CD4-positive, CD25-positive, alpha-beta regulatory T cell (primary cell): ENCODE data around the gene OGN. TPM values are rescaled to one million over a fixed set of nuclear protein-coding genes. Genes with fewer than 3 reads are reported as not detected.

Experiments used
- ATAC-seq, 2 donors: fragments of 150-1000 bp; cut with Tn5 transposase; one replicate each; pipeline ENCODE4 v1.10.0; 2021; ENCODE audit warnings: low read depth in 2 of 2, moderate number of reproducible peaks in 2 of 2, moderate library complexity in 1 of 2
- DNase-seq, 3 donors: peaks; one replicate each; pipeline versions ENCODE4 v3.0.0 to v3.0.0-alpha.2; 2012 to 2022; ENCODE audit warnings: mixed read lengths in 1 of 3
- H3K27ac ChIP-seq: one replicate; pipeline ENCODE4 v1.7.0; 2013; ENCODE audit warnings: mild to moderate bottlenecking, low read length; ENCODE audit not compliant: insufficient read depth, poor library complexity, severe bottlenecking
- H3K27me3 ChIP-seq: one replicate; pipeline ENCODE4 v1.7.0; 2013; ENCODE audit warnings: low read length; ENCODE audit not compliant: control insufficient read depth, insufficient read depth
- H3K36me3 ChIP-seq: one replicate; pipeline ENCODE4 v1.7.0; 2013; ENCODE audit warnings: mild to moderate bottlenecking, low read length, moderate library complexity; ENCODE audit not compliant: control insufficient read depth, insufficient read depth
- H3K4me1 ChIP-seq: 2 replicates; pipeline ENCODE4 v1.7.0; 2013; ENCODE audit warnings: mild to moderate bottlenecking, low read length; ENCODE audit not compliant: insufficient read depth, control insufficient read depth, poor library complexity, severe bottlenecking
- H3K4me3 ChIP-seq: one replicate; pipeline ENCODE4 v1.7.0; 2013; ENCODE audit warnings: low read depth, mild to moderate bottlenecking, low read length, moderate library complexity
- H3K9me3 ChIP-seq, 2 experiments: 1 replicate in 1 of 2; 2 replicates in 1 of 2; pipeline ENCODE4 v1.7.0; 2013; ENCODE audit warnings: low read length in 2 of 2, mild to moderate bottlenecking in 1 of 2, moderate library complexity in 1 of 2; ENCODE audit not compliant: control insufficient read depth in 2 of 2
- H3K27ac Mint-ChIP-seq, 3 donors: one replicate each; pipeline ENCODE4 v1.8.0; 2020 to 2022; ENCODE audit warnings: mild to moderate bottlenecking in 3 of 3, mixed read lengths in 3 of 3, moderate library complexity in 2 of 3
- H3K27me3 Mint-ChIP-seq: one replicate; pipeline ENCODE4 v1.8.0; 2022; ENCODE audit warnings: mild to moderate bottlenecking, mixed read lengths
- H3K36me3 Mint-ChIP-seq: one replicate; pipeline ENCODE4 v1.8.0; 2020; ENCODE audit warnings: mixed read lengths
- H3K4me1 Mint-ChIP-seq, 4 donors: one replicate each; pipeline ENCODE4 v1.8.0; 2020 to 2022; ENCODE audit warnings: mixed read lengths in 4 of 4, mild to moderate bottlenecking in 1 of 4
- H3K4me3 Mint-ChIP-seq, 4 donors: one replicate each; pipeline ENCODE4 v1.8.0; 2020 to 2022; ENCODE audit warnings: mild to moderate bottlenecking in 4 of 4, mixed read lengths in 4 of 4, moderate library complexity in 3 of 4
- H3K9me3 Mint-ChIP-seq, 7 donors: one replicate each; pipeline ENCODE4 v1.8.0; 2020 to 2022; ENCODE audit warnings: mixed read lengths in 7 of 7, mild to moderate bottlenecking in 3 of 7, moderate library complexity in 2 of 7
- polyA plus RNA-seq, 4 donors: library from polyadenylated mRNA; unstranded; fragments of 300-500 nt; fragmentation: Illumina TruSeq; gene quantifications; one replicate each; pipeline ENCODE4 v1.2.3, GENCODE V29; 2021
- total RNA-seq: library from RNA; stranded (reverse); gene quantifications from one replicate; pipeline ENCODE4 v1.2.3, GENCODE V29; 2022

Gene OGN
- total and polyA plus RNA-seq, 5 donors from 2014 or later, result 0.30 to 1.3 (median 0.72) TPM

- no peaks in the 10 kb centered on the region for H3K36me3 Mint-ChIP-seq
- Histone ChIP-seq H3K27me3 (no peaks in the 10 kb centered on the region), H3K27ac (no peak overlapping the region), H3K9me3 (no peaks in the 10 kb centered on the region), H3K4me1 (peaks cover 32% of the 10 kb centered on the region), H3K4me3 (no peak overlapping the region), H3K36me3 (no peaks in the 10 kb centered on the region)
- DNase-seq, result peak in 1 of 3 donors; percentile 1
- no peaks in the 10 kb centered on the region for H3K27me3 Mint-ChIP-seq
- H3K27ac Mint-ChIP-seq, result no peak overlapping the region
- no peaks in the 10 kb centered on the region for H3K9me3 Mint-ChIP-seq
- peaks cover 30 to 43% (median 34%) of the 10 kb centered on the region in 4 donors for H3K4me1 Mint-ChIP-seq
- ATAC-seq, result no peak
- H3K4me3 Mint-ChIP-seq, result peak overlapping the region in 1 of 4 donors; percentile 74
These were observed 1.3 kb downstream of the OGN start for GRCh38 chr9:92402826-92403745.

GRCh38 chr9:92402360-92402759 is 2.0 kb downstream of the OGN start:
- Histone ChIP-seq H3K4me3 (no peak overlapping the region), H3K4me1 (peaks cover 28% of the 10 kb centered on the region)

DNA sequence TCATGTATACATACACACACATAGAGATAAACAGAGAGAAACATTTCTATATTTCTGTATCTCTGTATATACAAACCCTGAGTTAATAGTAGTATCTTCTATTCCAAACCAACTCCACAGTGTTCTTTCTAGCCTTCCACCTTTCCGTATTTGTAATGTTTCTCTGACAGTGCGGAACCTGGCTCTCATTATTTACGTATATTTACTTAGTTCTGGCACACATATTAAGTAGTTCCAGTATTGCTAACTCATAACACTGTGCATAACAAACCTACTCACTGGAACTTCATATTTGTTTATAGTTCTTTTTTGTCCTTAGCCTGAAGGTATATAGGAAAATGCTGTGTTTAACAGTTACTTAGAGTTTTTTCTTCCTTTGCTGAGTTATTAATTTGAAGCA is 6.5 kb downstream of the OGN start:
- H3K27me3 ChIP-seq, result no peaks in the 10 kb centered on the region
- H3K36me3 Mint-ChIP-seq, result no peaks in the 10 kb centered on the region
- DNase-seq (no peak), ATAC-seq (no peak)
- H3K9me3 Mint-ChIP-seq, result no peaks in the 10 kb centered on the region
- no peaks in the 10 kb centered on the region for H3K9me3 ChIP-seq
- H3K4me3 ChIP-seq, result no peak overlapping the region
- H3K27me3 Mint-ChIP-seq, result no peaks in the 10 kb centered on the region
- H3K4me1 Mint-ChIP-seq, result peaks cover under 1 to 8% (median 3%) of the 10 kb centered on the region in 4 donors
- no peak overlapping the region for H3K27ac Mint-ChIP-seq
- no peak overlapping the region for H3K27ac ChIP-seq
- H3K36me3 ChIP-seq, result no peaks in the 10 kb centered on the region
- no peaks in the 10 kb centered on the region for H3K4me1 ChIP-seq
- H3K4me3 Mint-ChIP-seq, result no peak overlapping the region

More at GRCh38 chr9:92402360-92402759, 2.0 kb downstream of the OGN start:
- ATAC-seq, result no peak
- Mint-ChIP-seq H3K4me3 (no peak overlapping the region), H3K27me3 (no peaks in the 10 kb centered on the region), H3K4me1 (peaks cover 28 to 41% (median 33%) of the 10 kb centered on the region in 4 donors), H3K9me3 (no peaks in the 10 kb centered on the region), H3K36me3 (no peaks in the 10 kb centered on the region), H3K27ac (no peak overlapping the region)
- Histone ChIP-seq H3K27ac (no peak overlapping the region), H3K36me3 (no peaks in the 10 kb centered on the region), H3K9me3 (no peaks in the 10 kb centered on the region), H3K27me3 (no peaks in the 10 kb centered on the region)
- no peak for DNase-seq

DNA sequence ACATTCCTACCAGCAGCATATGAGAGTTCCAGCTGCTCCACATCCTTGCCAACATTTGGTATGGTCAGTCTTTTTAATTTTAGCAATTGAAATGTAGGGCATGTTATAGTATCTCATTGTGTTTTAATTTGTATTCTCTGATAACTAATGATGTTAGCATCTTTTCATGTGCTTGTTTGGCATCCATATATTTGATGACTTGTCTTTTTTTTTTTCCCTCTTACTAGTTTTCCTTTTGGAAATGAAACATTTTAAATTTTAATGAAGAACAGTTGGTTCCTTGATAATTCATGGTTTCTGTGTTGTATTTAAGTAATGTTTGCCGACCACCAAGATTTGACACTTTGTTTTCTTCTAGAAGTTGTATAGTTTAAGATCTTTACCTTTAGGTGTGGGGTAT is 8.8 kb downstream of the OGN start:
- H3K27ac ChIP-seq, result no peak overlapping the region
- peaks cover 0 to 4% (median 0%) of the 10 kb centered on the region in 4 donors for H3K4me1 Mint-ChIP-seq
- H3K4me1 ChIP-seq, result no peaks in the 10 kb centered on the region
- no peak overlapping the region for H3K4me3 Mint-ChIP-seq
- no peaks in the 10 kb centered on the region for H3K27me3 ChIP-seq
- H3K4me3 ChIP-seq, result no peak overlapping the region
- no peak overlapping the region for H3K27ac Mint-ChIP-seq
- no peaks in the 10 kb centered on the region for H3K9me3 ChIP-seq
- no peaks in the 10 kb centered on the region for H3K36me3 ChIP-seq
- ATAC-seq (no peak), DNase-seq (no peak)
- no peaks in the 10 kb centered on the region for H3K9me3 Mint-ChIP-seq
- no peaks in the 10 kb centered on the region for H3K36me3 Mint-ChIP-seq
- no peaks in the 10 kb centered on the region for H3K27me3 Mint-ChIP-seq

DNA sequence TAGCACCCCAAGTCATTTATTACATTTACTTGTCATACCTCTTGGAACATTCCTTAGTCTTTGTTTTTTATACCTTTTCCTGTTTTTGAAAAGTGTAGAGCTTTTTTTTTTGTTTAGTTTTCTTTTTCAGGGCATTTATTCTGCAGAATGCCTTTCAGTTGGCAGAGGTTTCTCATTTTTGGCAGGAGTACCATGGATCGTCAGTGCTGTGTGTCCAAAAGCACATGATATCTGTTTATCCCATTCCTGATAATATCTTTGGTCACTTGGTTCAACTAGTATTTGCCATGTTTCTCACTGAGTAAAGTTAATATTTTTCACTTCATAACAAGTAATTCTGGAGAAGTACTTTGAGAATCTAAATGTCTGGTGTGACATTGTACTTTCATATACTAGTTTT is 10.7 kb downstream of the OGN start:
- Mint-ChIP-seq H3K36me3 (no peaks in the 10 kb centered on the region), H3K4me1 (peaks cover 0 to 4% (median 0%) of the 10 kb centered on the region in 4 donors), H3K9me3 (no peaks in the 10 kb centered on the region), H3K4me3 (no peak overlapping the region), H3K27ac (no peak overlapping the region), H3K27me3 (no peaks in the 10 kb centered on the region)
- ATAC-seq (no peak), DNase-seq (no peak)
- no peaks in the 10 kb centered on the region for H3K36me3 ChIP-seq
- H3K27ac ChIP-seq, result no peak overlapping the region
- H3K4me1 ChIP-seq, result no peaks in the 10 kb centered on the region
- no peak overlapping the region for H3K4me3 ChIP-seq
- H3K27me3 ChIP-seq, result no peaks in the 10 kb centered on the region
- H3K9me3 ChIP-seq, result no peaks in the 10 kb centered on the region

GRCh38 chr9:92392690-92393089 is 11.7 kb downstream of the OGN start:
- ATAC-seq (no peak), DNase-seq (no peak)
- Mint-ChIP-seq H3K4me3 (no peak overlapping the region), H3K4me1 (peaks cover 0 to 4% (median 0%) of the 10 kb centered on the region in 4 donors), H3K27me3 (no peaks in the 10 kb centered on the region), H3K36me3 (no peaks in the 10 kb centered on the region), H3K9me3 (no peaks in the 10 kb centered on the region), H3K27ac (peak overlapping the region in 1 of 3 donors; percentile 22)
- Histone ChIP-seq H3K27me3 (no peaks in the 10 kb centered on the region), H3K27ac (no peak overlapping the region), H3K4me1 (no peaks in the 10 kb centered on the region), H3K36me3 (no peaks in the 10 kb centered on the region), H3K4me3 (no peak overlapping the region), H3K9me3 (no peaks in the 10 kb centered on the region)

DNA sequence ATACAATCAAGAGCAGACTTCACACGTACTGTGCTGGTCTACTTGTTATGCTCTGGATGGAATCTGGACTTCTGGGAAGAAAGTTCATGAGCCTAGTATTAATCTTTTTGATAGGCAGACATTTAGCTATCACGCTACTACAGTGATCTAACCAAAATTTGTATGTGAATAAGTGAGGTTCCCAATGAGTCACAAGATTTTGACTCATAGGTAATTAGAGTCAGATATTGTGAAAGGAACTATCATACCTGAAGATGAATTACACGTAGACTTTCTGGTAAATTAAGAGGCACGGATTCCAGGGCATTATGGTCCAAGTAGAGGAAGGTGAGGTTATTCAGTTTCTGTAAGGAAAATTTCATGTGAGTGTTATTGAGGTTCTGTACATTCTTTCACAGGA is 18.4 kb downstream of the OGN start:
- no peak overlapping the region for H3K4me3 ChIP-seq
- Mint-ChIP-seq H3K9me3 (no peaks in the 10 kb centered on the region), H3K4me1 (peaks cover 1 to 6% (median 5%) of the 10 kb centered on the region in 4 donors), H3K4me3 (no peak overlapping the region), H3K27me3 (no peaks in the 10 kb centered on the region), H3K27ac (no peak overlapping the region), H3K36me3 (peaks cover 6% of the 10 kb centered on the region)
- no peaks in the 10 kb centered on the region for H3K4me1 ChIP-seq
- H3K27me3 ChIP-seq, result no peaks in the 10 kb centered on the region
- no peaks in the 10 kb centered on the region for H3K36me3 ChIP-seq
- no peak for ATAC-seq
- H3K27ac ChIP-seq, result no peak overlapping the region
- H3K9me3 ChIP-seq, result no peaks in the 10 kb centered on the region
- DNase-seq, result no peak

DNA sequence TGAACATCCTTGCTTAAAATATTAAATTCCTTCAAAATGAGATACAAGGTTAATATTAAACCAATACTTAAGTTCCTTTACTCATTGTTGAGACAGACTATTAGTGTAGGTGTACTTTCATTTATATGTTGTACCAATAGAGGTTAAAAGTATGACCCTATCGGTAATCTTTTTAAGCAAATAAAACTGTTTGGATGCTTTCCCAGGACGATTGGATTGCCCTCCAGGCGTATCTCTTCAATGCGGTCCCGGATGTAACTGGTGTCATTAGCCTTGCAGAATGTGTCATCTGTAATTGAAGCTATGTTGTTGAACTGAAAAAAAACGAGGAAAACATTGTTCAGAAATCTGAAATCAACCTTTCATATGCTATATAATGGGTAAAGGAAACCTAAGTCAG is 18.9 kb downstream of the OGN start:
- H3K4me1 Mint-ChIP-seq, result peaks cover 4 to 6% (median 5%) of the 10 kb centered on the region in 4 donors
- H3K27ac ChIP-seq, result no peak overlapping the region
- H3K27me3 Mint-ChIP-seq, result no peaks in the 10 kb centered on the region
- no peak overlapping the region for H3K4me3 Mint-ChIP-seq
- DNase-seq, result no peak
- no peak overlapping the region for H3K27ac Mint-ChIP-seq
- no peak for ATAC-seq
- no peaks in the 10 kb centered on the region for H3K9me3 ChIP-seq
- H3K4me1 ChIP-seq, result no peaks in the 10 kb centered on the region
- no peaks in the 10 kb centered on the region for H3K36me3 ChIP-seq
- no peak overlapping the region for H3K4me3 ChIP-seq
- H3K27me3 ChIP-seq, result no peaks in the 10 kb centered on the region
- H3K36me3 Mint-ChIP-seq, result peaks cover 6% of the 10 kb centered on the region
- H3K9me3 Mint-ChIP-seq, result no peaks in the 10 kb centered on the region
